ENCODE data around the gene CAB39L. TPM values are rescaled to one million over a fixed set of nuclear protein-coding genes. Genes with fewer than 3 reads are reported as not detected.

CAB39L gene
- total RNA-seq, 4 donors from 2014 or later: 75.4 to 119 (median 81.8) TPM

DNA sequence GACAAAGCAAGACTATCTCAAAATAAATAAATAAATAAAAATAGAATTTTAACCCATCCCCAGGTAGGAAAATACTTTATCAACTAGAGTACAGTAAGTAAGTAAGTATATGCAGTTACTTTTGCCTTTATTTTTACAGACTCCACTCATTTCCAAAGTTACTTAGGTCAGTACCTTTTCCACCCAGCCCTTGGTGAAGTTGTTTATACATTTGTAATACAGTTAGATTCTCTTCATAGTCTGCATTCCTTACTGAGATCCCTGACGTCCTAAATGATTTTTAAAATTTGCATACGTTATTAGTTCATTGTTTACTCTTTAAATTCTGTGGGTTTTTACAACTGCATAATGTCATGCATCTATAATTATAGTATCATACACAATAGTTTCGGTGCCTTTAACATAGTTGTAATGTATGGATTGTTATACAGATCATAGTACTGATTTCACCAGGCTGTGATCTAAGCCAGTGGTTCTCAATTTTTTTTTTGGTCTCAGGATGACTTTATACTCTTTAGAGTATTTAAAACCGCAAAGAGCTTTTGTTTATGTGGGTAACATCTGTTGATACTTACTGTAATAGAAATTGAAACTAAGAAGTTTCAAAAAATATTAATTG lies 10.6 kb upstream of the CAB39L start:
- H3K9me3 ChIP-seq: no peaks in the 10 kb centered on the region
- DNase-seq (ENCODE audit: extremely low spot score): no peak
- H3K27ac ChIP-seq (replicated peaks in 1 of 4): peak overlapping the region in 1 of 4 donors; percentile 9
- peaks cover 4 to 19% (median 17%) of the 10 kb centered on the region in 4 donors for H3K4me1 ChIP-seq
- intact Hi-C loops (cut with DNase I): no loop called here
- TF ChIP-seq POLR2A (IDR thresholded peaks at IDR 0.05; ENCODE audit: low read depth): no peak
- TF ChIP-seq EP300 (IDR thresholded peaks at IDR 0.05): no peak
- no peak for TF ChIP-seq POLR2AphosphoS5 (IDR thresholded peaks at IDR 0.05)
- TF ChIP-seq, protein P1, sequence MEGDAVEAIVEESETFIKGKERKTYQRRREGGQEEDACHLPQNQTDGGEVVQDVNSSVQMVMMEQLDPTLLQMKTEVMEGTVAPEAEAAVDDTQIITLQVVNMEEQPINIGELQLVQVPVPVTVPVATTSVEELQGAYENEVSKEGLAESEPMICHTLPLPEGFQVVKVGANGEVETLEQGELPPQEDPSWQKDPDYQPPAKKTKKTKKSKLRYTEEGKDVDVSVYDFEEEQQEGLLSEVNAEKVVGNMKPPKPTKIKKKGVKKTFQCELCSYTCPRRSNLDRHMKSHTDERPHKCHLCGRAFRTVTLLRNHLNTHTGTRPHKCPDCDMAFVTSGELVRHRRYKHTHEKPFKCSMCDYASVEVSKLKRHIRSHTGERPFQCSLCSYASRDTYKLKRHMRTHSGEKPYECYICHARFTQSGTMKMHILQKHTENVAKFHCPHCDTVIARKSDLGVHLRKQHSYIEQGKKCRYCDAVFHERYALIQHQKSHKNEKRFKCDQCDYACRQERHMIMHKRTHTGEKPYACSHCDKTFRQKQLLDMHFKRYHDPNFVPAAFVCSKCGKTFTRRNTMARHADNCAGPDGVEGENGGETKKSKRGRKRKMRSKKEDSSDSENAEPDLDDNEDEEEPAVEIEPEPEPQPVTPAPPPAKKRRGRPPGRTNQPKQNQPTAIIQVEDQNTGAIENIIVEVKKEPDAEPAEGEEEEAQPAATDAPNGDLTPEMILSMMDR (IDR thresholded peaks at IDR 0.05): no peak
- peak overlapping the region in 3 of 4 donors; percentile 17 to 25 (median 25) for H3K4me3 ChIP-seq
- no peaks in the 10 kb centered on the region for H3K27me3 ChIP-seq
- H3K36me3 ChIP-seq: peaks cover 0 to 5% (median 0%) of the 10 kb centered on the region in 4 donors
- WGBS: 39% methylated on average over 4 of the region's 4 CpGs

DNA sequence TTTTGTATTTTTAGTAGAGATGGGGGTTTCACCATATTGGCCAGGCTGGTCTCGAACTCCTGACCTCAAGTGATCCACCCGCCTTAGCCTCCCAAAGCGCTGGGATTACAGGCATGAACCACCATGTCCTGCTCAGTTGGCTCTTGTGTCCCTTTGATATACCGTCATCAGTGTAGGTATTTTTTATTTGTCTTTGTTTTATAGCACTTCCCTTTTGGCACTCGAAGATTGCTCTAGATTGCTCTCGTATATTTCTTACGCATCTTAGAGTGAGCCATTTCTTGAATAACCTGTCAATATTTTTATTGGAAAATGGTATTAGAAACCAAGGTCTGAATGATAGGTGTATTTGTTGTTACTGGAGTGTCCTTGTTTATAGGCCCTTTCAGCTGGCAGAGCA lies 9.6 kb upstream of the CAB39L start:
- peaks cover 4 to 26% (median 19%) of the 10 kb centered on the region in 4 donors for H3K4me1 ChIP-seq
- intact Hi-C loops (cut with DNase I): no loop called here
- DNase-seq (ENCODE audit: extremely low spot score): no peak
- H3K9me3 ChIP-seq: no peaks in the 10 kb centered on the region
- no peaks in the 10 kb centered on the region for H3K27me3 ChIP-seq
- H3K27ac ChIP-seq (replicated peaks in 1 of 4): no peak overlapping the region
- peaks cover 0 to 5% (median 0%) of the 10 kb centered on the region in 4 donors for H3K36me3 ChIP-seq
- H3K4me3 ChIP-seq: no peak overlapping the region
- no peak for TF ChIP-seq POLR2A (IDR thresholded peaks at IDR 0.05; ENCODE audit: low read depth)
- TF ChIP-seq POLR2AphosphoS5 (IDR thresholded peaks at IDR 0.05): no peak
- TF ChIP-seq EP300 (IDR thresholded peaks at IDR 0.05): no peak
- TF ChIP-seq, protein P1 (IDR thresholded peaks at IDR 0.05): no peak
- 86% methylated on average over 7 of the region's 7 CpGs for WGBS

DNA sequence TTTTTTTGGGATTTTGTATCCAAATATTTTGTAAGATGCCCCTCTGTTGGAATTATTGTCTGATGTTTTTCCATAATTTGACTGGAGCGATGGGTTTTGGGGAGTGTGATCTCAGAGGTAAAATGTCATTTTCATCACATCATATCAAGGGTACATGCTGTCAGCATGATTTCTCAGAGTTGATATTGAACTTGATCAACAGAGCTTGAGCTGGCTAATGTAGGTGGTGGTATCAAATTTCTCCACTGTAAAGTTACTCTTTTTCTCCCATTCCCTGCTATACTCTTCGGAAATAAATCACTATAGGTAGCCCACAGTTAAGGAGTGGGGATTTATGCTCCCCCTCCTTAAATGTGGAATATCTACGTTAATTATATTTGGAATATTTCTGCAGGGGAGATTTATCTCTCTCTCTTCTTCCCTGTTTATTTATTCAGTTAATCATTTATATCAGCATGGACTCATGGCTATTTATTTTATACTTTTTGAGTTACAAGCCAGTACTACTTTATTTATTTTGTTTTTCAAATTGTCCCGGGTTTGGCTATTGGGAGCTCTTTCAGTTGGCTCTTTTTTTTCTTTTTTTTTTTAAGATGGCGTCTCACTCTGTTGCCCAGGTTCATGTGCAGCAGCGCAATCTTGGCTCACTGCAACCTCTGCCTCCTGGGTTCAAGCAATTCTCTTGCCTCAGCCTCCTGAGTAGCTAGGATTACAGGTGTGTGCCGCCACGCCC lies 9.0 kb upstream of the CAB39L start:
- Histone ChIP-seq H3K27ac (replicated peaks in 1 of 4) (no peak overlapping the region), H3K27me3 (no peaks in the 10 kb centered on the region), H3K9me3 (no peaks in the 10 kb centered on the region), H3K36me3 (peaks cover 0 to 5% (median 0%) of the 10 kb centered on the region in 4 donors), H3K4me1 (peaks cover 8 to 32% (median 23%) of the 10 kb centered on the region in 4 donors), H3K4me3 (no peak overlapping the region)
- TF ChIP-seq, protein P1 (IDR thresholded peaks at IDR 0.05): no peak
- TF ChIP-seq POLR2AphosphoS5 (IDR thresholded peaks at IDR 0.05) (no peak), EP300 (IDR thresholded peaks at IDR 0.05) (no peak), POLR2A (IDR thresholded peaks at IDR 0.05; ENCODE audit: low read depth) (no peak)
- 91% methylated on average over 8 of the region's 8 CpGs for WGBS
- no peak for DNase-seq (ENCODE audit: extremely low spot score)
- intact Hi-C loops (cut with DNase I): no loop called here

DNA sequence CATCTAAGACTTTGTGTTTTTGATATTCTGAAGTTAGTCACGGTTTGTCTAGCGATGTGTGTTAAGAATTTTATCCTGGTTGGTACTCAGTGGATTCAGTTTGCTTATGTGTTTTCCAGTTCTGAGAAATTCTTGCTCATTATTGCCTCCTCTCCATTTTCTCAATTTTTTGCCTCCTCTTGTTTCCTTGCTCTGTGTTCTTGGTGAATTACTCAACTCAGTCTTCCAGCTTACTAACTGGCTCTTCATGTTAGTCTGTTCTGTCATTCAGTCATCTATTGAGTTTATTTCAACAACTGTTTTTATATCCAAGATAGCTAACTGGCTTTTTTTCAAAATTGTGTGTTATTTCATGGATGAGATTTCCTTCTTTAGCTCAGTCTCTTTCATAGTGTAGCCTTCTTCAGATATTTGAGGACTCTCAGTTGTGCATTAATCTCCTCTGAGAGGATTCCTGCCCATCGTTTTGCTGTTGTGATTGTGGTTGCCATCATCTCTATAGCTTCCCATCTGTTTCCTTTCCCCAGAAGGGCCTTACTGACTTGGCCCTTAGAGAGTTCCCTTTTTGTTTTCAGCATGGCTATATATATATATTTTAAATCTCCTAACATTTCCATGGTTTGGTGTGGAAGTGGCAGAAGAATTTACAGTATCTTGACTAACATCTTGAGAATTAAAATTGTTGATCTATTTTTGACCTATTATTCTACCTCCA lies 6.4 kb upstream of the CAB39L start:
- WGBS: 79% methylated on average over 3 of the region's 3 CpGs
- Histone ChIP-seq H3K27ac (replicated peaks in 1 of 4) (no peak overlapping the region), H3K4me3 (no peak overlapping the region), H3K36me3 (peaks cover 0 to 5% (median 0%) of the 10 kb centered on the region in 4 donors), H3K9me3 (no peaks in the 10 kb centered on the region), H3K27me3 (no peaks in the 10 kb centered on the region), H3K4me1 (peaks cover 16 to 59% (median 47%) of the 10 kb centered on the region in 4 donors)
- intact Hi-C loops (cut with DNase I): no loop called here
- no peak for DNase-seq (ENCODE audit: extremely low spot score)
- TF ChIP-seq POLR2AphosphoS5 (IDR thresholded peaks at IDR 0.05) (no peak), EP300 (IDR thresholded peaks at IDR 0.05) (no peak), POLR2A (IDR thresholded peaks at IDR 0.05; ENCODE audit: low read depth) (no peak)
- TF ChIP-seq, protein P1 (IDR thresholded peaks at IDR 0.05): no peak
